HG03342 (cell line): ENCODE results near the gene LAMA2.
"Not testable (repeated sequence)": the region's sequence is repeated elsewhere in the genome, so short reads cannot be mapped to it uniquely, and the experiment has no call there.

Experiments
- ATAC-seq: cut with Tn5 transposase; IDR thresholded peaks from one replicate; pipeline ENCODE4 v1.9.1; 2021; ENCODE audit warnings: mild to moderate bottlenecking, moderate library complexity; ENCODE audit not compliant: unreplicated experiment

The LAMA2 gene

DNA sequence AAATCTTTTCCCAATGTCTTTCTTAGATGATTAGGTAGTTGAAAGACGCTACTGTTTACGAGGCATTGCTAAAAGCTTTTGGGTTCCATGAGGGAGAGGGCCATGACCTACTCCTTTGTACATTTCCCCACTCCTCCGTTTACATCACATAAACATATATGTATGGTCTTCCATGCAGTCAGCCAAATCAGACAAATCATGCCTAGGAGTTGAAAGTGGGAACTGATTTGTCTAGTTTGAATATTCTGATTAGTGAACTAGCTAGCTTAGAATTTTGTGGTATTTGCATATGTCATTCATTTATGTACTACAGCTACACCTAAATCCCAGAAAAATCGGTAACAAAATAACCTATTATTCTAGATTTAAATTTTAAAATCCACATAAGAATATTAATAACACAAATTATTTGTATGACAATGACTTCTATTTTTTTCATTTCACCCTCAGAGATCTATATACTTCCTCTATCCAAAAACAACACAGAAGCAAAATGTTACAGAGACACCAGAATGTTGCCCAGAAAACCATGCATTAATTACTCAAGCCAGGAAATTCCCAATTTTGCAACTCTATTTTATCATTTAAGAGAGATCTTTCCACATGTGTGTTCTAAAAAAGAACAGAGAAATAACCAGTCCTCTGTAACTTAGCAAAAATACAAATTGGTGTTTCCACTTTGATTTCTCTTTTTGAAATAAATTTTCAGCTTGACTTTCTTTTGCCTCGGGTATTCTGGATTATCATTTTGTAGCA is 231.9 kb downstream of the LAMA2 start:
- no peak for ATAC-seq

GRCh38 chr6:129115471-129115870 is 232.5 kb downstream of the LAMA2 start:
- no peak for ATAC-seq

- ATAC-seq: no peak
Measured at GRCh38 chr6:129117355-129117754, 234.4 kb downstream of the LAMA2 start.

DNA sequence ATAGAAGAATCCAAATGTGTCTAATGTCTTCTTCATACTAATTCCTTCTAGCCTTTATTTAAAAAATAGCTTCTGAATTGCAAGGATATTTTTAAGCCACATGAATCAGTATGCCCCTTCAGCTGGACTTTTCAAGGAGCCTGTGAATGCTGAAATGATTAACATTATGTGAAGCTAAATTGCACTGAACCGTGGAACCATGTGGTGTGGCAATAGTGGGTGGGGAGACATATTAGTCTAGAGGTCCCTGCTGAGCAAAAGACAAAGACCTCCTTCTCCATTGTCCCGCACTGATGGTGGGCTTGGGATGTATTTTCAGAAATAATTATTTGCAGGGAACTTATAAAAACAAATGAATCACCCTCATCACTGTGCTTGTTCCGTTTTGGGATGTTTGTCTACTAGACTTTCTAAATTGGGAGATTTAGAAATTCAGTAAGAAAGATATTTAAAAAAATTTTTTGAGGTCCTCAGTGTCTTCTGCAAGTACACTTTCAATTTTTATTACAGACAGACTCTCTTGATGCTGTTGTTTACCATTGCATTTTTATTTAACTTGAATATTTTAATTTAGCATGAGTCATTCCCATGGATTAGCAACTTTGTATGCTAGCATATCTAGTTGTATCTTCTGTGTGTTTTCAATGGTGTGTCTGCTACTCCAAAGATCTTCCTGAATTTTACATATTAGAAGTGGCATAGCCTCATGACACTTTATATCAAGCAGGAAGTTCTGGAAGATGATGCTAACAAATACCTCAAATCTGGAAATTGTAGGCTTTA is 238.1 kb downstream of the LAMA2 start:
- no peak for ATAC-seq

DNA sequence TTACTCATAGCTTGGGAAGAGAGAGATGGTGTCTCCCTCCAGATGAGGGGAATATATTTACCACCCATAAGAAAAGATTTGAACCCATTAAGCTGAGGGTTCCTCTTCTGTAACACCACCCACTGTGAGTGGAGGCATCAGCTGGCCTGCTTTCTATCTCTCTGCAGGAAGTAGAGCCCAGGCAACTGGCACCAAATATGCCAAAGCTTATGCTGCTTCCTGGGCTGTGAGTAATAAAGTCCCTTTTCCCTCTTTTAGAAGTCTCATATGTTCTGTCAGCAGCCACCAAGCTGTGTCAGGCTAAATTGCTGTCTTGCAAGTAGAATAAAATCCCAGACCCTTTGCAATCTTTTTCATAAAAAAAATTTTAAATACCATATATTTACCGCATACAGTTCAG is 241.4 kb downstream of the LAMA2 start:
- no peak for ATAC-seq

DNA sequence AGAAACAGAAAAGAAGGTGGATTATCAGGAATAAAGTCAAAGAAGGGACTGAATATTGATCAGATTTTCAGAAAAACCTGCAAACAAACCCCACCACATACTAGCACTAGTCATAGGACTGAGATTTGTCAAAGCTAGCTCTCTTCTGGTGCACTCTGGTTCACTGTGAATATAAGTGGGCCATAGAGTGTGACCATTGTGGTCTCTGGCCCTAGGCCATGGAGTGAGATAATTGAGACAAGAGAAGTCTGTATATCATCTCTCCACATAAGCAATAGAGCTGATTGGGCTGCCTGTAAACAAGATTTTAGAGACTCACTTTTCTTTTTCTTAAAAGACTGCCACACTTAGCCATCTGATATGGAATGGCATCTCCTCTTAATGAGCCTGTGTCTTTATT is 247.2 kb downstream of the LAMA2 start:
- ATAC-seq: no peak

- ATAC-seq: no peak
Measured at GRCh38 chr6:129130959-129131681, 248.2 kb downstream of the LAMA2 start.

- no peak for ATAC-seq
Measured at GRCh38 chr6:129133770-129134192, 250.8 kb downstream of the LAMA2 start.

- no peak for ATAC-seq
Measured at GRCh38 chr6:129134535-129134934, 251.6 kb downstream of the LAMA2 start.

GRCh38 chr6:129135451-129135850 is 252.5 kb downstream of the LAMA2 start:
- no peak for ATAC-seq

DNA sequence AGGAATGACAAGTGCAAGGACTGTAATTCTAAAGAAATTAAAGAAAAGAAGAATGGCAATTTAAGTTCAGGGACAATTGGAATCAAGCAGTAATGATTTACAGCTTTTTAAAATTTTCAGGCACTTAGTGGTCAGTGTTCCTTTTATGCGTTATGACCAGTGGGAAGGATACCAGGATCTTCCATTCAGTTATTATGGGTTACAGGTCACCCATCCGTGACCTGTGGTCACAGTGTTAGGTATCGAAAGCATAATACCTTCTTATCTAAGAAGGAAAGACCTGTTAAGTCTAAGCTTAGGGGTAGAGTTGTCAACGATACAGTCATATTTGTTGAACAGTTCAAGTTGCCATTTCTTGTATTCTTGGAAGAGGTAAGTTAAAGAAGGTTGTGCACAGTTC is 253.8 kb downstream of the LAMA2 start:
- no peak for ATAC-seq

DNA sequence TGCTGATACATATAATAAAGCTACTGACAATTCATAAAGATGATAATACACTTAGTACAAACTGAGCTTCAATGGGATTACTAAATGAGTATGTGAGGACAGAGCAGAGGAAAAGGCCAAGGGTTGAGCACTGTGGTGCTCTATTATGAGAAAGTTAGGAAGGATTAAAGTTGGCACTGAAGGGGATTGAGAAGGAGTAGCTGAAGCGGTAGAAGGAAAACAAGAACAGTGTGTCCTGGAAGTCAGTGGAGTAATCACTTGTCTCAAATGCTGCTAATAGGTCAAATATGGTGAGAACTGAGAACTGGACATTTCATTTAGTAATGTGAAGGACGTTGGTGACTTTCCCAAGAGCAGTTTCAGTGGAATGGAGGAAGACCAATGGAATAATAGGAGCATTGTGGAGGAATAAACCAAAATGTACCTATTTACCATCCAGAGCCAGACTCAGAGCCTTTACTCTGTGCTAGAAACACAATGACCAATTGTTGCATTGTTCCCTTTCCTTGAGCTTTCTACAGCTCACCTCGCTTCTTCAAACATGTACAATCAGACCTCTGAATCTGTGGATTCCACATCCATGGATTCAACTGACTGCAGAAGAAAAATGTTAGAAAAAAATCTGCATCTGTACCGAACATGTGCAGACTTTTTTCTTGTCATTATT is 255.9 kb downstream of the LAMA2 start:
- ATAC-seq: no peak

- ATAC-seq: no peak
Measured at GRCh38 chr6:129140526-129140925, 257.6 kb downstream of the LAMA2 start.

- ATAC-seq: no peak
Measured at GRCh38 chr6:129141499-129141898, 258.6 kb downstream of the LAMA2 start.

DNA sequence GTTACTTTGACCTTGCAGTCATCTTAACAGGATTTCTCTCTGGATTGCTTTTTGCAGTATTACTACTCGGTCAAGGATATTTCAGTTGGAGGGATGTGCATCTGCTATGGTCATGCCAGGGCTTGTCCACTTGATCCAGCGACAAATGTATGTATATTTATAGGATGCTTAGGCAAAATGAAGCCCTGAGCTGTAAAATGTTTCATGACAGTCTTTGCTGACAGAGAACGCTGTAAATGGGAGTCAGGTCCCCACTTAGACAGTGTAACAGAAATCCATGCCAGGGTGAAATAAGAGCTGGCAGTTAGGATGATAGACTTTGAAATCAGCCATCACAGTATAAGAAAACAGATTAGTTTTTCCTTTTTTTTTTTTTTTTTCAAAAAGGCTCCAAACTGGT is 264.0 kb downstream of the LAMA2 start:
- no peak for ATAC-seq

GRCh38 chr6:129150507-129150906 is 267.6 kb downstream of the LAMA2 start:
- no peak for ATAC-seq

GRCh38 chr6:129153257-129153656 is 270.3 kb downstream of the LAMA2 start:
- ATAC-seq: no peak

- not testable (repeated sequence) for ATAC-seq
Measured at GRCh38 chr6:129159242-129159641, 276.3 kb downstream of the LAMA2 start.

DNA sequence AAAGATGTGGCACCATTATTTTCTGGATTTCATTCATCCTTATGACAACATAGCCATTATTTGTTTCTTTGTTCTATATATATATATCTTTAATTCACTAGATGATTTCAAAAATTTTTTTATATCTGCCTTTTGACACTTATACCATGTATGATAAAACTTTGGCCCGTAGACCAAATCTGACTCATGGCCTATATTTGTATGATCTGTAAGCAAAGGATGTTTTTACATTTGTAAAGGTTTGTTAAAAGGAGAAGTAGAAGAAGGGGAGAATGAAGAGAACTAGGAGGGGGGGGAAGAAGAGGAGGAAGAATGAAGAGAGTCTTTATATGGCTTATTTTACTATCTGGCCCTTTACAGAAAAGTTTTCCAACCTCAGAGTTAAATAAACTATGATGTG is 279.7 kb downstream of the LAMA2 start:
- ATAC-seq: no peak

- no peak for ATAC-seq
Measured at GRCh38 chr6:129163551-129163950, 280.6 kb downstream of the LAMA2 start.

GRCh38 chr6:129164032-129164431 is 281.1 kb downstream of the LAMA2 start:
- no peak for ATAC-seq
